IgD-negative memory B cell (primary cell): ENCODE data around the gene RELA. TPM values are rescaled to one million over a fixed set of nuclear protein-coding genes. Genes with fewer than 3 reads are reported as not detected.
"Not testable (repeated sequence)": the region's sequence is repeated elsewhere in the genome, so short reads cannot be mapped to it uniquely, and the experiment has no call there.

Experiments
- H3K27ac Mint-ChIP-seq, 3 donors: one replicate each; pipeline ENCODE4 v1.8.0; 2020 to 2022; ENCODE audit warnings: mild to moderate bottlenecking in 3 of 3, mixed read lengths in 3 of 3, moderate library complexity in 1 of 3
- H3K27me3 Mint-ChIP-seq: one replicate; pipeline ENCODE4 v1.8.0; 2021; ENCODE audit warnings: mixed read lengths
- H3K36me3 Mint-ChIP-seq: one replicate; pipeline ENCODE4 v1.8.0; 2020; ENCODE audit warnings: mild to moderate bottlenecking, mixed read lengths
- H3K4me1 Mint-ChIP-seq, 3 donors: one replicate each; pipeline ENCODE4 v1.8.0; 2020 to 2022; ENCODE audit warnings: mixed read lengths in 3 of 3, mild to moderate bottlenecking in 1 of 3
- H3K4me3 Mint-ChIP-seq, 4 donors: one replicate each; pipeline ENCODE4 v1.8.0; 2020 to 2022; ENCODE audit warnings: mild to moderate bottlenecking in 4 of 4, mixed read lengths in 4 of 4, moderate library complexity in 3 of 4
- H3K9me3 Mint-ChIP-seq, 3 donors: one replicate each; pipeline ENCODE4 v1.8.0; 2020 to 2021; ENCODE audit warnings: mixed read lengths in 3 of 3, mild to moderate bottlenecking in 1 of 3
- polyA plus RNA-seq: library from polyadenylated mRNA; unstranded; fragments of 300-500 nt; fragmentation: Illumina TruSeq; gene quantifications from one replicate; pipeline ENCODE4 v1.2.3, GENCODE V29; 2021

The RELA gene
- 66.7 TPM for polyA plus RNA-seq

DNA sequence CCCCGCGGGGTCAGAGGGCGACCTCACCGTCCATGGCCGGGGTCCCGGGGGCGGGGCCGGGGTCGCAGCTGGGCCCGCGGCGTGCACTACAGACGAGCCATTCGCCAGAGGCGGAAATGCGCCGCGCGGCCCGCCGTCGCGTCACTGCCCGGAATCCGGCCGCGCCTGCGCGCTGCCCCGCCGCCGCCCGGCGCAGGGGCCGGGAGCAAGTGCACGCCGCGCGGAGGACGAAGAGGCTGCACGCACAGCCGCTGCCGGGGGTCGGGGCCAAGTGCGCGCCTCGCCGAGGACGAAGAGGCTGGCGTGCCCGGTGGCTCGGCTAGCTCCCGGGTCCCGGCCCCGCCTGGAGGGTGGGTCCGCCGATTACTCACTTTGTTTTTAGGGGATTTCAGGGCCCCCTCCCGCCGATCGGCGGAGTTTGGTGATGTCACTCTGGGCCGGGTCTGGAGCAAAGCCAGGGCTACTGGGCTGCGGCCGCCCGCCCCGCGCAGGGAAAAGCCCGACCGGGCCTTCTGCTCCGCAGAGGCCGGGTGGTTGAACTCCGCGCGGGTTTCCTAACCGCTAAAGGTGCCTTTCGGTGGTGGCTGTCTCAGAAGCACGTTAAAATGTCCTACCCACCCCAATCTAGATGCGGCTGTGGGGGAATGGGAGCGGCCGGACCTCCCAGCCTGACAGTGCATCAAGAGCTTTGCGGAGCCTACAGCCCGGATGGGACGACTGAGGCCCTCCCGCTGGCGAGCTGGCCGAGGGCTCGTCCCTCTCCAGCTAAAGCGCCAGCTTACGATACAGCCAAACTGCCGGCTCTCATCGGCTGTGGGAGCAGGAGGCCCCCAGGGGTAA is at the start of gene RELA:
Gene RELA, minus strand, starts transcription at position 118 of the 840 bp plus-strand sequence. Its CDS starts 84 bp downstream, at position 34.
- Mint-ChIP-seq H3K27ac (peak within 1 kb of the TSS; percentile 95 to 99 (median 95)), H3K4me3 (peak within 1 kb of the TSS; percentile 86 to 97 (median 96)), H3K27me3 (no peaks in the 10 kb centered on the region), H3K4me1 (peaks cover 5 to 8% (median 7%) of the 10 kb centered on the region in 3 donors), H3K36me3 (no peaks in the 10 kb centered on the region), H3K9me3 (no peaks in the 10 kb centered on the region)

DNA sequence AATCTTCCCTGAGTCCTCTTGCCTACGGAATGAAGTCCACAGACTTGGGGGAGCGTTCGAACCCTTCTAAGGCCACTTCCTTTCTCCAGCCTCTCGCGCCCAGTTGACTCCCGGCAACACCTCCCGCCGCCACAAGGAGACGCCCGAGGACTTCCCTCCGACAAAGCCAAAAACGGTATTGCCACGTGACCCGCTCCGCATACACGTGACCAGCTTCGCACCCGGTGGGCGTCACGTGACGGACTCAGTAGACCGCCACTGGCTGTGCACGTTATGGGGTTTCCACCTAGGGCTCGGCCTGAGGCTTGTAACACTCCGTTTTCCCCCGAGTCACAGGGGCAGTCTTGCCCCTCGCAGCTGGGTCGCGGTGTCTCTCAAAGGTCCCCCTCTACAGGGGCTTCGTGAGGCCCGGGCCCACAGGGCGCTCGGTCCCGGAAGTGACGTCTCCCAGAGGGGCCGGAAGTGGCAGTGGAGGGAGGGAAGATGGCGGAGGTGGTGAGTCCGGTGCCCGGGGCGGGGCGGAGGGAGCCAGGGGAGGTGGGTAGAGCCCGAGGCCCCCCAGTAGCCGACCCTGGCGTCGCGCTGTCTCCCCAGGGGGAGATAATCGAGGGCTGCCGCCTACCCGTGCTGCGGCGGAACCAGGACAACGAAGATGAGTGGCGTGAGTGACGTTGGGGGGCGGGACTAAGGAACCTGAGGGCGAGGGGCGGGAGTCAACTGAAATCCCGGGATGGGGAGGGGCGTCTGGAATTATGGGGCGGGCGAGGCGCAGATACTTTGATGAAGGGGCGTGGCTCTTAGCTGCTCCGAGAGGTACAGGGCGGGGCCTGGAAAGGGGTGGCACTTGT is 49.3 kb upstream of the RELA start, which contains the start of gene KAT5:
Gene KAT5, plus strand, starts transcription at position 468 of the 848 bp plus-strand sequence. Its CDS starts 16 bp downstream, at position 484.
- peak within 1 kb of the TSS; percentile 91 to 98 (median 96) for H3K4me3 Mint-ChIP-seq

DNA sequence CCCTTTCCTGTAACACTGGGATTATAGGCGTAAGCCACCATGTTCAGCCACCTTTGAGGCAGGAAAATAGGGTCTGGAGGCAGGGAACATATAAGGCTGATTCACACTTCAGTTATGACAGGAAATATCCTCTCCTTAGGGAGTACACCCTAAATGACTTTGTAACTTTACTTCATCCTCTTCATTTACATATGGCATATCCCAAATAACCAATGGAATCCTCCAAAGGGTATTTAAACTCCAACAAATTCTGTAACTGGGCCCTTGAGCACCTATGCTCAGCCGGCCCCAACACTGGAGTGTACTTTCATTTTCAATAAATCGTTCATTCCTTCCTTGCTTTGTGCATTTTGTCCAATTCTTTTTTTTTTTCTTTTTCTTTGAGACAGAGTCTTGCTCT is 47.7 kb upstream of the RELA start:
- peaks cover 9 to 24% (median 13%) of the 10 kb centered on the region in 3 donors for H3K4me1 Mint-ChIP-seq
- H3K9me3 Mint-ChIP-seq, result no peaks in the 10 kb centered on the region
- H3K27me3 Mint-ChIP-seq, result peaks cover 1% of the 10 kb centered on the region
- peak overlapping the region in 1 of 3 donors; percentile 96 for H3K27ac Mint-ChIP-seq
- H3K4me3 Mint-ChIP-seq, result peak overlapping the region in 2 of 4 donors; percentile 54 to 93
- H3K36me3 Mint-ChIP-seq, result peaks cover 4% of the 10 kb centered on the region

More for the DNA sequence above, 49.3 kb upstream of the RELA start, which contains the start of gene KAT5:
- Mint-ChIP-seq H3K36me3 (peaks cover 4% of the 10 kb centered on the region), H3K27me3 (no peaks in the 10 kb centered on the region), H3K9me3 (no peaks in the 10 kb centered on the region), H3K4me1 (peaks cover 9 to 24% (median 10%) of the 10 kb centered on the region in 3 donors), H3K27ac (peak within 1 kb of the TSS; percentile 96 to 99 (median 99))

DNA sequence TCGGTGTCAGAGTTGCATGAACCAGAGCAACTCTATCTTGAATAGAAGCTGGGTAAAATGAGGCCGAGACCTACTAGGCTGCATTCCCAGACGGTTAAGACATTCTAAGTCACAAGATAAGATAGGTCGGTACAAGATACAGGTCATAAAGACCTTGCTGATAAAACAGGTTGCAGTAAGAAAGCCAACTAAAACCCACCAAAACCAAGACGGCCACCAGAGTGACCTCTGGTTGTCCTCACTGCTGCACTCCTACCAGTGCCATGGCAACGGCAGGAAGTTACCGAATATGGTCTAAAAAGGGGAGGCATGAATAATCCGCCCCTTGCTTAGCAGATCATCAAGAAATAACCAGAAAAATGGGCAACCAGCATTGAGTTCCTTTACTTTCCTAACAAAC is 46.9 kb upstream of the RELA start:
- Mint-ChIP-seq H3K36me3 (peaks cover 3% of the 10 kb centered on the region), H3K27me3 (peaks cover 1% of the 10 kb centered on the region), H3K9me3 (no peaks in the 10 kb centered on the region), H3K4me3 (peak overlapping the region in 3 of 4 donors; percentile 21 to 93 (median 57)), H3K27ac (no peak overlapping the region), H3K4me1 (peaks cover 8 to 20% (median 13%) of the 10 kb centered on the region in 3 donors)

DNA sequence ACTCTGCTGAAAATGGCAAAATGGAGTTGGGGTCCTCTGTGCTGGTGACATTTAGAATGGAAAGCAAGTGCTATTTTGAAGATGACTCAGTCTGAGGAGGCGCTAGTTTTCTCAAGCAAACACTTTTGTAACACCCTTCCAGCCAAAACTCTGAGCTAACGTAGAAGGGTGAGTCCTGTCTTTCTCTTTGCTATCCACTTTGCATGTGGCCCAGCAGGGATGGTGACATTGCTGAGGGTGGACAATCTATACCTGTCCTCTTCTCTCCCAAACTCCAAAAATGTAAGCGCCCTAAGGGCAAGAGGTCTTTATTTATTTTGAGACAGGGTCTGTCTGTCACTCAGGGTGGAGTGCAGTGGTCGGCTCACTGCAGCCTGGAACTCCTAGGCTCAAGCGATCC is 45.7 kb upstream of the RELA start:
- no peaks in the 10 kb centered on the region for H3K36me3 Mint-ChIP-seq
- H3K4me1 Mint-ChIP-seq, result peaks cover 8 to 17% (median 10%) of the 10 kb centered on the region in 3 donors
- peaks cover 1% of the 10 kb centered on the region for H3K27me3 Mint-ChIP-seq
- peak overlapping the region in 1 of 4 donors; percentile 53 for H3K4me3 Mint-ChIP-seq
- H3K9me3 Mint-ChIP-seq, result no peaks in the 10 kb centered on the region
- H3K27ac Mint-ChIP-seq, result peak overlapping the region in 1 of 3 donors; percentile 77

DNA sequence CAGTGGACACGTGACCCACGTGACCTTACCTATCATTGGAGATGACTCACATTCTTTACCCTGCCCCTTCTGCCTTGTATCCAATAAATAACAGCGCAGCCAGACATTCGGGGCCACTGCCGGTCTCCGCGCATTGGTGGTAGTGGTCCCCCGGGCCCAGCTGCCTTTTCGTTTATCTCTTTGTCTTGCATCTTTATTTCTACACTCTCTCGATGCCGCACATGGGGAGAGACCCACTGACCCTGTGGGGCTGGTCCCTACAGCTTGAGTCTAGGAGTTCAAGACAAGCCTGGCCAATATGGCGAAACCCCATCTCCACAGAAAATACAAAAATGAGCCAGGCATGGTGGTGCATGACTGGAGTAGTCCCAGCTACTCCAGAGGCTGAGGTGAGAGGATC is 44.3 kb upstream of the RELA start:
- Mint-ChIP-seq H3K4me1 (peaks cover 5 to 13% (median 8%) of the 10 kb centered on the region in 3 donors), H3K27ac (peak overlapping the region in 2 of 3 donors; percentile 62 to 79), H3K4me3 (peak overlapping the region in 2 of 4 donors; percentile 41 to 72)
- H3K27me3 Mint-ChIP-seq, H3K36me3 Mint-ChIP-seq, H3K9me3 Mint-ChIP-seq: not testable (repeated sequence)

DNA sequence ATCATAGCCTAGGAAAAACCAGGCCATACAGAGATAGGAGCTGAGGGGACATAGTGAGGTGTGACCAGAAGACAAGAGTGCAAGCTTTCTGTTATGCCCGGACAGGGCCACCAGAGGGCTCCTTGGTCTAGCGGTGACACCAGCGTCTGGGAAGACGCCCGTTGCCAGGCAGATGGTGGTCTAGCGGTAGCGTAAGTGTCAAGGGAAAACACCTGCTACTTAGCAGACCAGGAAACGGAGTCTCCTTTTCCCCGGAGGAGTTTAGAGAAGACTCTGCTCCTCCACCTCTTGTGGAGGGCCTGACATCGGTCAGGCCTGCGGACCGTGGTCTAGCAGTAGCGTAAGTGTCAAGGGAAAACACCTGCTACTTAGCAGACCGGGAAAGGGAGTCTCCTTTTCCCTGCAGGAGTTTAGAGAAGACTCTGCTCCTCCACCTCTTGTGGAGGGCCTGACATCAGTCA is 43.6 kb upstream of the RELA start:
- H3K4me3 Mint-ChIP-seq, result peak overlapping the region in 3 of 4 donors; percentile 59 to 94 (median 59)
- H3K27me3 Mint-ChIP-seq, H3K4me1 Mint-ChIP-seq, H3K36me3 Mint-ChIP-seq, H3K9me3 Mint-ChIP-seq: not testable (repeated sequence)
- peak overlapping the region in 2 of 3 donors; percentile 71 to 79 for H3K27ac Mint-ChIP-seq

DNA sequence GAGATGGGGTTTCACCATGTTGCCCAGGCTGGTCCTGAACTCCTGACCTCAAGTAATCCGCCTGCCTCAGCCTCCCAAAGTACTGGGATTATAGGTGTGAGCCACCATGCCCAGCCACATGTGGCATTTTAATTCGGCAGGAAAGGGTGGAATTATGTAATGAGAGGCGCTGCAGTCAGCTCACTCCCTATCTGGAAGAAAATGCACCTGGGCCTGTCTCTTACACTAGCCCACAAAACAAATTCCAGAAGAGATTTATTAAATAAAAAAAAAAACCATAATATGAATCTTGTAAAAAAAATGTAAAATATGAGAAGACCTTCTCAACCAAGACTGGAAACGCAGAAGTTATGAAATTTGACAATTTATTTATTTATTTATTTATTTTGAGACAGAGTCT is 41.1 kb upstream of the RELA start:
- Mint-ChIP-seq H3K4me3 (no peak overlapping the region), H3K9me3 (no peaks in the 10 kb centered on the region), H3K27me3 (peaks cover 1% of the 10 kb centered on the region), H3K36me3 (peaks cover 1% of the 10 kb centered on the region), H3K27ac (no peak overlapping the region), H3K4me1 (peaks cover 15 to 18% (median 15%) of the 10 kb centered on the region in 3 donors)

DNA sequence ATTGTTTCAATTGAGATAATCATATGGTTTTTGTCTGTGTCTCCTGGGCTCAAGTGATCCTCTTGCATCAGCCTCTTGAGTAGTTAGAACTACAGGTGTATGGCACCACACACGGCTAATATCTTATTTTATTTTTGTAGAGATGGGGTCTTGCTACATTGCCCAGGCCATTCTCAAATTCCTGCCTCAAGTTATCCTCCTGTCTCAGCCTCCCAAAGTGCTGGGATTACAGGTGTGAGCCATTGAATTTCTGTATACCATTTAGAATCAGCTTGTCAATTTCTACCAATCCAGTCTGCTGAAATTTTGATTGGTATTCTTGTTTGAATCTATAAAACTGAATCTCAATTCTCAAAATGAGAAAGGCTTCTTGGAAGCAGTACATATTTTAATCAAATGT is 39.0 kb upstream of the RELA start:
- H3K27me3 Mint-ChIP-seq, result peaks cover 1% of the 10 kb centered on the region
- no peaks in the 10 kb centered on the region for H3K9me3 Mint-ChIP-seq
- H3K4me3 Mint-ChIP-seq, result peak overlapping the region in 1 of 4 donors; percentile 22
- H3K4me1 Mint-ChIP-seq, result peaks cover 10 to 15% (median 15%) of the 10 kb centered on the region in 3 donors
- peaks cover 1% of the 10 kb centered on the region for H3K36me3 Mint-ChIP-seq
- no peak overlapping the region for H3K27ac Mint-ChIP-seq

DNA sequence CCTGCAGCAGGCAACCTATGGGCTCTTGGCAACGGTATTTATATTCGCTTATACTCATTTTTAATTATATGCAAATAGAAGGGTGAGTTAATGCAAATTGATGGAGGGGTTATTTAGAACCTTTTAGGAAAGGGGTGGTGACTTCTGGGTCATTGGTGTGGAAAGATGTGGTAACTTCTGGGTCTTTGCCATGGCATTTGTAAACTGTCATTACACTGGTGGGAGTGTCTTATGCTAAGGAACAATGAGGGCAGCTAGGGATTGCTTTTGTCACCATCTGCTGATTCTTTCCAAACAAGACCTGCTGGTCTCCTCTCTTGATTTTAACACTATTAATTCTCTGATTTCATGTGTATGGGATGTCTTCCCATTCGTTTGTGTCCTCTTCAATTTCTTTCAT is 37.7 kb upstream of the RELA start:
- peak overlapping the region in 1 of 4 donors; percentile 6 for H3K4me3 Mint-ChIP-seq

DNA sequence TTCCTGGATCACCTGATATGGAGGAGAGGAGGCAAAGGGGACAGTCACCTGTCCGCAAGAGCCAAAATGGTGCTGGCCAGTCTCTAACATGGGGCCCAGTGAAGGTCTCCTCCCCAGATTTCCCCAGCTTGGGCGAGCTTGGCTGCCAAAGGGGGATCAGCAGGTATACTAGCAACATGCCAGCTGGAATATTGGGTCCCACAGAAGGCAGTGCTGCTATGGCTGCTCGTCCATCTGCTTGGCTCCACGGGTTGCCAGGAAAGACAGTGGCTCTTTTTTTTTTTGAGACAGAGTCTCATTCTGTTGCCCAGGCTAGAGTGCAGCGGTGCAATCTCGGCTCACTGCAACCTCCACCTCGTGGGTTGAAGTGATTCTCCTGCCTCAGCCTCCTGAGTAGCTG is 36.6 kb upstream of the RELA start:
- H3K27ac Mint-ChIP-seq, result no peak overlapping the region
- peaks cover 10 to 15% (median 13%) of the 10 kb centered on the region in 3 donors for H3K4me1 Mint-ChIP-seq
- H3K36me3 Mint-ChIP-seq, result peaks cover 1% of the 10 kb centered on the region
- peak overlapping the region in 1 of 4 donors; percentile 17 for H3K4me3 Mint-ChIP-seq
- H3K9me3 Mint-ChIP-seq, result no peaks in the 10 kb centered on the region
- peaks cover 1% of the 10 kb centered on the region for H3K27me3 Mint-ChIP-seq

More for the DNA sequence above, 37.7 kb upstream of the RELA start:
- Mint-ChIP-seq H3K9me3 (no peaks in the 10 kb centered on the region), H3K27ac (no peak overlapping the region), H3K27me3 (no peaks in the 10 kb centered on the region), H3K4me1 (peaks cover 10 to 15% (median 13%) of the 10 kb centered on the region in 3 donors), H3K36me3 (peaks cover 1% of the 10 kb centered on the region)

DNA sequence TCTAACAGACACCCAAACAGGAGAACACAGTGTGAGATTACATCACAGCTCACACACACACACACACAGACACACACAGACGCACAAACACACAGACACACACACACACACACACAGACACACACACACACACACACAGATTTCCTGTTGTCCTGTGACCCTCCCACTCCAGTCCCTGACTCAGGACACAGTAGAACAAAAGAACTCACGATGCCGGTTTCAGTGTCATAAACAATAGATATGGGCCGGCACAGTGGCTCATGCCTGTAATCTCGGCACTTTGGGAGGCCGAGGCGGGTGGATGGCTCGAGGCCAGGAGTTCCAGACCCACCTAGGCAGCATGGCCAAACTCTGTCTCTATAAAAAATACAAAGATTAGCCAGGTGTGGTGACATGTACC is 35.5 kb upstream of the RELA start:
- Mint-ChIP-seq H3K9me3 (no peaks in the 10 kb centered on the region), H3K27ac (peak overlapping the region in 1 of 3 donors; percentile 16), H3K4me3 (no peak overlapping the region)

DNA sequence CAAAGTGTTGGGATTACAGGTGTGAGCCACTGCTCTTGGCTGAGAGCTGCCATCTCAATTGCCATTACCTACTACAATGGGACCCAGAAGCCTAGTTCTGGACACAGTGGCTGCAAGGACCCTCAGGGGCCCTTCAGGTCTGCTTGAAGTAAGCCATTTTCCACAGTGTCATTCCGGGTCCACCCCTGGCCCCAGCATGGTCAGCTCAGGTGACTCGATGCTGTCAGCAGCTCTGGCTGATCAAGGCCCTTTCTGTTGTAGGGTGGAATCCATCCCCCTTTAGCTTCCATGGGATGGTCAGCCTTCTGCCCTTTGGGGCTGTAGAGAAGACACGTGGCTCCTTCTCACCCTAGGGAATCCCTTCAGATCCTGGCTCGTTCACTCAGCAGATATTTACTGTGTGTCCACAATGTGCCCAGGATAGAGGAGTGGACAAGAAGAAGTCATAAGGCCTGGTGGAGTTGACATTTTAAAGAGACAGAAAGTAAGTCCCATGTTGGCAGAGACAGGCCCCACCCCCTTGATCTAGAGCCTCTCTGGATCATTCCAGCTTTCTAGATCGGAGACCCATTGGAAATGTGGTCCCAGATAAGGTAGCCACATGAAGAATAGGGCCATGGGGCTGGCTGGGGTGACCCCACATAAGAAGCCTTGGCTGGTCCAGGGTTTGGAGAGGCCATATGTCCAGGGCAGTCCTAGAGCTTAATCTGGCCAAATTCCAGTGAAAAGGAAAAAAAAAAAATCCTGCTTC is 34.3 kb upstream of the RELA start:
- Mint-ChIP-seq H3K27ac (no peak overlapping the region), H3K27me3 (peaks cover 6% of the 10 kb centered on the region), H3K4me3 (no peak overlapping the region), H3K4me1 (peaks cover 10 to 13% (median 11%) of the 10 kb centered on the region in 3 donors), H3K36me3 (no peaks in the 10 kb centered on the region), H3K9me3 (no peaks in the 10 kb centered on the region)

More for the DNA sequence above, 35.5 kb upstream of the RELA start:
- Mint-ChIP-seq H3K27me3 (peaks cover 1% of the 10 kb centered on the region), H3K36me3 (peaks cover 1% of the 10 kb centered on the region), H3K4me1 (peaks cover 10 to 15% (median 13%) of the 10 kb centered on the region in 3 donors)
